Measurements from ENCODE around the gene LARGE1. TPM values are rescaled to one million over a fixed set of nuclear protein-coding genes. Genes with fewer than 3 reads are reported as not detected.

Gene LARGE1
- total and polyA plus RNA-seq, 2 of the 8 experiments (the other 6 are each of a cell fraction or from before 2014, with no cell fraction given) = 43.7 to 83.0 TPM

- TF ChIP-seq NANOG (IDR thresholded peaks at IDR 0.05; ENCODE audit: insufficient read depth, low read depth, low read length, poor library complexity, severe bottlenecking) = no peak
- TF ChIP-seq SIX5 (IDR thresholded peaks at IDR 0.05; ENCODE audit: low read depth, low read length) = no peak
These were observed 393.7 kb downstream of the LARGE1 start (continued) for GRCh38 chr22:33526434-33527107.
